Left ventricle myocardium inferior (tissue), 1 donor: Measurements from ENCODE around the gene CFAP97. TPM values are rescaled to one million over a fixed set of nuclear protein-coding genes. Genes with fewer than 3 reads are reported as not detected.

Experiments
- DNase-seq: peaks from one replicate; pipeline ENCODE4 v3.0.0-alpha.2; 2020
- H3K27ac ChIP-seq: fragments of 200-600 bp; replicated peaks from 2 replicates; pipeline ENCODE4 v1.8.0; 2021
- H3K27me3 ChIP-seq: fragments of 200-600 bp; 2 replicates; pipeline ENCODE4 v1.8.0; 2021; ENCODE audit warnings: low read depth
- H3K36me3 ChIP-seq: fragments of 200-600 bp; 2 replicates; pipeline ENCODE4 v1.8.0; 2021
- H3K4me1 ChIP-seq: fragments of 200-600 bp; 2 replicates; pipeline ENCODE4 v1.8.0; 2021
- H3K4me3 ChIP-seq: fragments of 200-600 bp; 2 replicates; pipeline ENCODE4 v1.8.0; 2021; ENCODE audit warnings: mild to moderate bottlenecking, moderate library complexity
- H3K9me3 ChIP-seq: fragments of 200-600 bp; replicated peaks from 2 replicates; pipeline ENCODE4 v1.8.0; 2021
- intact Hi-C: fragments of 100-400 bp; cut with micrococcal nuclease; formaldehyde crosslinking; loops from one replicate; pipeline ENCODE4 v1.11.0; 2022
- total RNA-seq: library from RNA; stranded (reverse); fragmentation: NEBNext Ultra II Directional; extraction: Animal tissue kit (Norgen Biotek cat#: 25700); gene quantifications from one replicate; pipeline ENCODE4 v1.2.1, GENCODE V29; 2021
- TF ChIP-seq, protein P1 (sequence below): fragments of 200-600 bp; IDR thresholded peaks from 2 replicates; pipeline ENCODE4 v1.8.0; 2021; ENCODE audit warnings: antibody characterized with exemption, mild to moderate bottlenecking, borderline replicate concordance
- donor health status: DM: no; HTN: yes; CAD: no; lungs with severe emphysema.

Gene CFAP97
- total RNA-seq, 1 donor from 2014 or later, result 11.7 TPM

DNA sequence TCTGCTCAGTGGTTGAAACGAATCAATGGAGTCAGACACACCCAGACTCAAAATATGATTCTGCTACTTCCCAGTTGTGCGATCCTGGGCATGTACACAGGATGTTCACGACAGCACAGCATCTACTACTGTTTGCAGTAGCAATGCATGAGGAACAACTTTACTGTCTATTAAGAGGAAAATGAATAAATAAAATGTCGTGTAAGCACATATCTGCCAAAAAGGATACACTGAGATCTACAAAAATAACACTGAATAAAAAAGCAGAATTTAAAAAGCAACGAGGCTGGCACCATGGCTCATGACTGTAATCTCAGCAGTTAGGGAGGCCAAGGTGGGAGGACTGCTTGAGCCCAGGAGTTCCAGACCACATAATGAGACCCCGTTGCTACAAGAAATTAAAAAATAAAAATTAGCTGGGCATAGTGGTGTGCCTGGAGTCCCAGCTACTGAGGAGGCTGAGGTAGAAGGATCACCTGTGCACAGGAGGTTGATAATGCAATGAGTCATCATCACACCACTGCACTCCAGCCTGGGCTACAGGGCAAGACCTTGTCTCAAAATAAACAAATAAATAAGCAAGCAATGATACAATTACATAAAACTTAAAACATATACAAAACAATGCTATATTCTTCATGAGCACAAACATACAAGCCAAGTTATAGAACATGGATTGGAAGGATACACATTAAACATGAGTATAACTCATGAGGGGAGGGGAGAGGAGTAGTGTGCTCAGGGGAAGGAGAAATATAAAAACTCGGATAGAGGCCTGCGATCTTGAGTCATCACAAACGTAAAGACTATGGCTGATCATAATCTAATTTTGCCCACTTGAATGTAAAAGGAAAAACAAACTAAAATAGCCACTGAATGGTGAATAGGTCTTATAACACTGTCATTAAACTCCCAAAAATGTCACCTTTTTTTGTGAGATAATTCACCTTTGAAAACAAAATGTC is 8.6 kb downstream of the CFAP97 start:
- DNase-seq, result no peak

GRCh38 chr4:185192059-185192458 is 11.7 kb downstream of the CFAP97 start:
- Histone ChIP-seq H3K4me3 (no peak overlapping the region), H3K27ac (no peak overlapping the region), H3K4me1 (peaks cover 10% of the 10 kb centered on the region), H3K36me3 (peaks cover 33% of the 10 kb centered on the region), H3K9me3 (no peaks in the 10 kb centered on the region), H3K27me3 (no peaks in the 10 kb centered on the region)
- TF ChIP-seq, protein P1, sequence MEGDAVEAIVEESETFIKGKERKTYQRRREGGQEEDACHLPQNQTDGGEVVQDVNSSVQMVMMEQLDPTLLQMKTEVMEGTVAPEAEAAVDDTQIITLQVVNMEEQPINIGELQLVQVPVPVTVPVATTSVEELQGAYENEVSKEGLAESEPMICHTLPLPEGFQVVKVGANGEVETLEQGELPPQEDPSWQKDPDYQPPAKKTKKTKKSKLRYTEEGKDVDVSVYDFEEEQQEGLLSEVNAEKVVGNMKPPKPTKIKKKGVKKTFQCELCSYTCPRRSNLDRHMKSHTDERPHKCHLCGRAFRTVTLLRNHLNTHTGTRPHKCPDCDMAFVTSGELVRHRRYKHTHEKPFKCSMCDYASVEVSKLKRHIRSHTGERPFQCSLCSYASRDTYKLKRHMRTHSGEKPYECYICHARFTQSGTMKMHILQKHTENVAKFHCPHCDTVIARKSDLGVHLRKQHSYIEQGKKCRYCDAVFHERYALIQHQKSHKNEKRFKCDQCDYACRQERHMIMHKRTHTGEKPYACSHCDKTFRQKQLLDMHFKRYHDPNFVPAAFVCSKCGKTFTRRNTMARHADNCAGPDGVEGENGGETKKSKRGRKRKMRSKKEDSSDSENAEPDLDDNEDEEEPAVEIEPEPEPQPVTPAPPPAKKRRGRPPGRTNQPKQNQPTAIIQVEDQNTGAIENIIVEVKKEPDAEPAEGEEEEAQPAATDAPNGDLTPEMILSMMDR, result no peak
- intact Hi-C loops, result no loop called here
- DNase-seq, result no peak

More for the DNA sequence above, 8.6 kb downstream of the CFAP97 start:
- H3K9me3 ChIP-seq, result no peaks in the 10 kb centered on the region
- no peak overlapping the region for H3K27ac ChIP-seq
- TF ChIP-seq, protein P1, result no peak
- intact Hi-C loops, result no loop called here
- H3K4me1 ChIP-seq, result peaks cover 7% of the 10 kb centered on the region
- peaks cover 8% of the 10 kb centered on the region for H3K36me3 ChIP-seq
- no peaks in the 10 kb centered on the region for H3K27me3 ChIP-seq
- H3K4me3 ChIP-seq, result no peak overlapping the region

DNA sequence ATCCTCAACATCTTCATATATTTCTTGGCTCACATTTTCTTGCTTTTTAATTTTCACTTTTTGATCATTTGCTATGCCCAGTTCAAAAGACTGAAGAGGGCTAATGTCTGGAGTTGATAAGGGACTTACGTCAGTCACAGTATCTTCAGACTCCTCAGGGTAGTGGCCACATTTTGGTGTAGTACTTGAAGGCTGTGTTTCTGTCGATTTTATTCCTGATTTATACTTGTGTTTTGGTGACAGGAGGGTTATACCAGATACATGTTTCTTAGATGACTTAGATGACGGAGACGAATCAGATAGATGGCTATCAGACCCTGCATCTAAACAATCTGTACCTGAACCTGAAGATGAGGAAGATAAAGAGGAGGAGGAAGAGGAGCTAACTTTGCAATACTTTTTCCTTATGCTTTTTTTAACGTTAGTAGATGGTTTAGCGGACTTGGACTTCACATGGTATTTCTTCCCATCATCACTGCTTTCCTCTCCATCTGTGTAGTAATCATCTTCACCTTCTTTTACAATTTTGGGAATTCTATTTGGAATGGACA is 13.4 kb downstream of the CFAP97 start:
- DNase-seq, result no peak
- Histone ChIP-seq H3K4me3 (no peak overlapping the region), H3K4me1 (peaks cover 10% of the 10 kb centered on the region), H3K9me3 (no peaks in the 10 kb centered on the region), H3K36me3 (peaks cover 33% of the 10 kb centered on the region), H3K27ac (no peak overlapping the region), H3K27me3 (no peaks in the 10 kb centered on the region)
- TF ChIP-seq, protein P1, result no peak
- intact Hi-C loops, result no loop called here

DNA sequence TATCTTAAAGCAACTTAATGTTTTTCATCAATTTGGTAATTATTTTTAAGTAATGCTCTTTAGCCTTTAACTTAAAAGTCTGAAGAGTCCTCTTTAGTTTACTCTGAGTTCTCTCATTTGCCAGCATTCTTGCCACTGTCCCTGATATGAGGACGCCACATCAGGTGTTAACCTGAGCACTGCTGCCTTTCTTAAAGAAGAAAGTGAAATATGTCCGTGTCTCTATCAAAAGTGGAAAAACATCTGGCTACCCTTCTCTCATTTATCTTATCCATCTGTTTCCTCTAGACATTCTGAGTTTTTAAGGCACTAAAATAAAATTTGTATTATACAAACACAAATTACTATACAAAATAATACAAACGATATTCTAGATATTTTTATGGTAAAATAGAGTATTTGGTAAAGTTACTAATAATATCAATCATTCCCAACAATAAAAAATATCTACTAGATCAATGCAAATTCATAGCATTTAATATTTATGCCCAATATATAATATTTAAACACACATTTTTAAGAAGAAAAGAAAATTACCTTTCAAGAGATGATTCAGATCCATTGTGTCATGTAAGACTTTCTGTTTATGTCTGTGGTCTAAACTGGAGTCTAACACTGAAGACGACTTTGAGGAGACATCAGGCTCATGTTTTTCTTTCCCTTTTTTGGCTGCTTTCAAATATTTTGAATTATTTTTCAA is 14.0 kb downstream of the CFAP97 start:
- Histone ChIP-seq H3K27me3 (no peaks in the 10 kb centered on the region), H3K27ac (no peak overlapping the region), H3K4me3 (no peak overlapping the region), H3K9me3 (no peaks in the 10 kb centered on the region), H3K4me1 (peaks cover 10% of the 10 kb centered on the region), H3K36me3 (peaks cover 33% of the 10 kb centered on the region)
- TF ChIP-seq, protein P1, result no peak
- DNase-seq, result no peak
- intact Hi-C loops, result no loop called here

GRCh38 chr4:185186769-185187168 is 17.0 kb downstream of the CFAP97 start:
- TF ChIP-seq, protein P1, result no peak
- Histone ChIP-seq H3K4me1 (peaks cover 5% of the 10 kb centered on the region), H3K27ac (no peak overlapping the region), H3K36me3 (peaks cover 33% of the 10 kb centered on the region), H3K9me3 (no peaks in the 10 kb centered on the region), H3K4me3 (no peak overlapping the region), H3K27me3 (no peaks in the 10 kb centered on the region)
- intact Hi-C loops, result no loop called here
- no peak for DNase-seq
